Measurements from ENCODE around the gene PLAU.
"Not testable (repeated sequence)": the region's sequence is repeated elsewhere in the genome, so short reads cannot be mapped to it uniquely, and the experiment has no call there.

The PLAU gene

GRCh38 chr10:73953665-73954064 is 42.7 kb downstream of the PLAU start:
- DNase-seq, result peak in 1 of 3 donors; percentile 41

DNA sequence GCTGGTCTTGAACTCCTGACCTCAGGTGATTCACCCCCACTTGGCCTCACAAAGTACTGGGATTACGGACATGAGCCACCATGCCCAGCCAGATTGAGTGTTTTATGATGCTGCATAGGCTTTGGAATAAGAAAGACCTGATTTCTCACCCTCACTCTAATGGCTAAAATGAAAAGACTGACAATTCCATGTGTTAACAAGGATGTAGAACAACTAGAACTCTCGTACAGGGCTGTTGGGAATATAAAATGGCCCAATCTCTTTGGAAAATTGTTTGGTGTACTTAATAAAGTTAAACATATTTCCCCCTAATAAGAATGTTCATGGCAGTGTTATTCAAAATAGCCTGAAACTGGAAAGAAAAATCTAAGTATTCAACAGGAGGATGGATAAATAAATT is 43.8 kb downstream of the PLAU start:
- no peak for DNase-seq

DNA sequence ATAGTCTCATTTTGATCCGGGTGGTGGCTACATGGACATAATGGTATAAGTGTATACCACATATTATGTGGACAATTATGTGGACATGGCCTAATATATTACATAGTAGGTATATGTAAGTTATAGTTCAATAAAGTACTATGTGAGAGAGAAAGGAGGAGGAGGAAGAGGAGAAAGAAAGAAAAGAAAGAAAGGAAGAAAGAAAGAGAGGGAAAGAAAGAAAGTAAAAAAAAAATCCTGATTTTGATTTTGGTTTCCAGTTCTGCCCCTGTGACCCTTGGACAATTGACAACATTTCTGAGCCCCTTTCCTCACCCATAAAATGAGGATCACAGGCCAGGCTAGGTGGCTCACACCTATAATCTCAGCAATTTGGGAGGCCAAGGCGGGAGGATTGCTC is 44.8 kb downstream of the PLAU start:
- no peak for DNase-seq

DNA sequence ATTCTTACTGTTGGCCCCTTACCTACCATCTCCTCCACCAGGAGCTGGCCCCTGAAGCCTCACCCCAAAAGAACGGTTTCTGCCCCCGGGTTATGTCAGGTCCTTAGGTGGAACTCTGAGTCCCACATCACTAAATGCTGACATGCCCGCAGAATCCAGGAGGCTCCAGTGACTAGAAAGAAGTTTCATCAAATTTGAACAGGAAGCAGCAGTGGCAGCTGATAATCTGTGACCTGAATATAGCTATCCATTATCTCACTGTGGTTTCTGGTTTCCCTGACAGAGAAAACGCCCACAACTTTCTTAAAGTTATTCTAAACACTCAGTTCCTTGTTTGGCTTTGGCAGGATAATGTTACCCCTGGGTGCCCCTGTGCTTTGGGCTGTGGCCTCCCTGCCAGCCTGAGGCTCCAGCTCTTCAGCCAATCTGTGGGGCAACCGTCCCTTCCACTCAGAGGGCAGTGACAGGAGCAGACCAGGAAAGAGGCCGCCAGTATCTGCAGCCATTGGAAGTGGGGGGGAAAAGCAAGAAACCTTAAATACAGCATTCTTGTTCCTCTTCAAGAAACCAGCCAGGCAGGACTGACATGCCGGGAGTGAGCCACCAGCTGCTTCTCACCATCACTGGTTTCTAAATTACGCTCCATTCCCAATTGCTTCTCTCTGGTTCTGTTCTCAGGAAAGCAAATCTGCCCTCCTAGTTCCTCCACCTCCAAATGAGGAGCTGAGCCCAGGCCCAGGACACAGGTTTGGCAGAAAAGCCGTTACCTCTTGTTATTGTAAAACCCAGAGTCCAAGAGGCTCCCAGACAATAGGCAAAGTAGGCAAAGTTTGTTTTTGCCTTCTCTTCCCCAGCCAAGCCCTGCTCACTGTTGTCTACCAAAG is 45.8 kb downstream of the PLAU start:
- peak; percentile 67 to 89 (median 85) for DNase-seq

GRCh38 chr10:73959484-73960243 is 48.7 kb downstream of the PLAU start:
- peak; percentile 43 to 71 (median 68) for DNase-seq

- no peak for DNase-seq
Measured at GRCh38 chr10:73962386-73962785, 51.5 kb downstream of the PLAU start.

GRCh38 chr10:73963533-73963932 is 52.6 kb downstream of the PLAU start:
- not testable (repeated sequence) for DNase-seq

GRCh38 chr10:73964743-73965142 is 53.8 kb downstream of the PLAU start:
- DNase-seq, result no peak

DNA sequence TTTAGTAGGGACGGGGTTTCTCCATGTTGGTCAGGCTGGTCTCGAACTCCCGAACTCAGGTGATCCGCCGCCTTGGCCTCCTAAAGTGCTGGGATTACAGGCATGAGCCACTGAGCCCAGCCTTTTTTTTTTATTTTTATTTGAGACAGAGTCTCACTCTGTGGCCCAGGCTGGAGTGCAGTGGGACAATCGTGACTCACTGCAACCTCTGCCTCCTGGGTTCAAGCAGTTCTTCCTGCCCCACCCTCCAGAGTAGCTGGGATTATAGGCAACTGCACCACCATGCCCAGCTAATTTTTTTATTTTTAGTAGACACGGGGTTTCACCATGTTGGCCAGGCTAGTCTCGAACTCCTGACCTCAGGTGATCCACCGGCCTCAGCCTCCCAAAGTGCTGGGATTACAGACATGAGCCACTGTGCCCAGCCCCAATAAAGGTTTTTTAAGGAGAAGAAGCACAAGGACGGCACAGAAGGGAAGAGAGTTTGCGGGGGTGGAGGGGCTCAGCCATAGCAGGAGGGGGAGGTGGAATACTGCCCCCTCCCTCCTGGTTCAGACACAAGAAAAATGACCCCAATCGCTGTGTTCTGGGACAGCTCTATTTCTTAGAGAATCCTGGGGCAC is 54.4 kb downstream of the PLAU start:
- not testable (repeated sequence) for DNase-seq

GRCh38 chr10:73965890-73966768 is 55.2 kb downstream of the PLAU start:
- peak; percentile 57 to 68 (median 66) for DNase-seq

DNA sequence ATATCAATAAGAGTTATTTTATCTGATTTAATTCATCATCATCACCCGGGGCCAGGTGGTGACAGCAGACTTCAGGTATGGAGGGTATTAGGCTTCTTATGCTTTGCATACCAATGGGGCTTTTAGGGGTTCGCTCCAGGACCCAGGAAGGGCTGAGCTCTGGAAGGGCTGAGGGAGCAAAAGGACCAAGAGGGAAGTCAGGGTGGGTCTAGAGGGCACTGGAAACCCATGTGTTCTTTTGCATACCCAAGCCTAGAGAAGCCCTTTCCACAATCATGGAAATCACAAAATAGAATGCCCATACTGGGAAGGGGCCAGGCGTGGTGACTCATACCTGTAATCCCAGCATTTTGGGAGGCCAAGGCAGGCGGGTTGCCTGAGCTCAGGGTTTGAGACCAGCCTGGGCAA is 56.1 kb downstream of the PLAU start:
- DNase-seq, result no peak
